GM19035 (cell line): ENCODE measurements around the gene ATXN7L1.
A peak's percentile ranks its signal among the peaks of the same experiment; 100 is the strongest.
"Not testable (repeated sequence)": the region's sequence is repeated elsewhere in the genome, so short reads cannot be mapped to it uniquely, and the experiment has no call there.

Experiments
- ATAC-seq: cut with Tn5 transposase; IDR thresholded peaks from one replicate; pipeline ENCODE4 v1.9.1; 2021; ENCODE audit not compliant: unreplicated experiment

The ATXN7L1 gene

GRCh38 chr7:105710720-105711119 is 165.7 kb downstream of the ATXN7L1 start:
- ATAC-seq, result not testable (repeated sequence)

- ATAC-seq, result no peak
These were observed 167.7 kb downstream of the ATXN7L1 start for GRCh38 chr7:105708763-105709080.

DNA sequence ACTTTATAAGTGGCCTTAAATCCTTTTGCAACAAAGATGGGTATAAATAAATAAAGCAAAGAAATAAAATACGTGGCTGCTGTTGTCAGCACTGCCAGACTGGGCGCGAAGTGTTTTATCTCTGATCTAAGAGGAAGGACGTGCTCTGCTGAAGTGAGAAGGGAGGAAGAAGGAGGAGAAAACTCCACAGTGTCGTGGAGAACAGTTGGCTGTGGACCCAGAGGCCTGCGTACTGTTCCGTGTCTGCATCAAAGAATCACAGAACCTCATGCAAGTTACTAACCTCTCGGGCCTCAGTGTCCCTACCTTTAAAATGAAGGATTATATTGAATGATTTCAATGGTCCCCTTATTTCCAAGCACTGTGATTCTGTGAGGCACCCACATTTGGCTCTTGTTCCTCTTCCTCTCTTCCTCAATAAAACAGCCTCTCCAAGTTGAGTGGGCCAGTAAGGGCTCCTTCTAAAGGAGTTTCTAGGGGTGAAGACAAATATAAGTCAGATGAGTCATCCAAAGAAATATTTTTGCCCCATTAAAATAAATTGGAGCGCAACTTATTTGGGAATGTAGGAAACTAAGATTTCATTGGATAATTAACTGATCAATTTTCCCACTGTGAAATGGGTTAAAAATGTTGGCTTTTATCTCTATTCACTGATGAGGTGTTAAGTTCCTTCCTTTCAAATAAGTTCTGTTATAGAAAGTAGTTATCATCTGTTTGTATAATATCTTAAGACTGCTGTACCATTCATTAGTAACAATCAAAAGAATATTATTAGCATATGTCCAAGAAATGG is 168.2 kb downstream of the ATXN7L1 start:
- no peak for ATAC-seq

GRCh38 chr7:105707381-105707780 is 169.0 kb downstream of the ATXN7L1 start:
- no peak for ATAC-seq

GRCh38 chr7:105705427-105705826 is 171.0 kb downstream of the ATXN7L1 start:
- no peak for ATAC-seq

- no peak for ATAC-seq
These were observed 173.0 kb downstream of the ATXN7L1 start for GRCh38 chr7:105703207-105703930.

DNA sequence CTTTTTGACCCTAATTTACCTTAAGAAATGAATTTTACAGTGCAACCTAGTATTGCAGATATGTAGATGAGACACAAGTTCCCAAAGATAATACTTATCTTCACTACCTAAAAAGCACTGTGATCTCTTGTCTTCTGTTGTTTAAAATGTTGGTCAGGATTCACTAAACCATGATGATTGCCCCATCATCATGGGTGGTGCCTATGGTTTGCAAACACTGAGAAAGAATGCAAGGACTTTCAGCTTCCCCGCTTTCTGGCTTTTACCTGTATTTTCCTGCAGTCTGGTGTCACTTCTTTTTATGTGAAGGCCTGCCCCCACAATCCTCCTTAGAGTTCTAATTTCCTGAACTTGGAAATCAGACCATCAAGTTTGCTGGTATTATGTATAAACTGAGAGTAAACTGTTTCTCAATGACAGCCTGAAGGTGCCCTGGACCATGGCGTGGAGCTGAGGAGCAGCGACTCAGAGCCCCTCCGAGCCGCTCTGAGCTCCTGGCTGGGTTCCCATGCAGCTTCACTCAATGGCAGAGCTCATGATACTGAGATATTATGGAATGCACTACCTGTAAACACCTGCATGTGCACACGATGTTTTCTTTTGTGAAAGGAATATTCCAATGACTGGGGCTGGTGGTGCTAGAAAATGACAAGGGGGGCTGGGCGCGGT is 176.7 kb downstream of the ATXN7L1 start:
- no peak for ATAC-seq

DNA sequence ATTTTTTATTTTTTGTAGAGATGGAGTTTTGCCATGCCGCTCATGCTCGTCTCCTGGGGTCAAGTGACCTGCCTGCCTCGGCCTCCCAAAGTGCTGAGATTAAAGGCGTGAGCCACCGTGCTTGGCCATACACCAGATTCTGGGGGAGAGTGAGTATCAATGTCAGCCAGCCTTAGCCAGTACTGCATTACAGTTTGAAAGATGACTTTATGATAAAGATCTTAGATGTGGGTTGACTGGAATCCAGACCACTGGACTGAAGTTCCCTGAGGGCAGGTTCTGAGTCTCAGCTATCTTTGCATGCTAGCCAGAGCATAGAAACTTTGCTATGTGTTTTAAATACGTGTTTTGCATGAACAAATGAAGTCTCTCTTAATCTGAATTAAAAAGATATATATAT is 177.9 kb downstream of the ATXN7L1 start:
- ATAC-seq, result no peak

GRCh38 chr7:105697753-105698152 is 178.6 kb downstream of the ATXN7L1 start:
- ATAC-seq, result no peak

- not testable (repeated sequence) for ATAC-seq
These were observed 179.2 kb downstream of the ATXN7L1 start for GRCh38 chr7:105697169-105697568.

DNA sequence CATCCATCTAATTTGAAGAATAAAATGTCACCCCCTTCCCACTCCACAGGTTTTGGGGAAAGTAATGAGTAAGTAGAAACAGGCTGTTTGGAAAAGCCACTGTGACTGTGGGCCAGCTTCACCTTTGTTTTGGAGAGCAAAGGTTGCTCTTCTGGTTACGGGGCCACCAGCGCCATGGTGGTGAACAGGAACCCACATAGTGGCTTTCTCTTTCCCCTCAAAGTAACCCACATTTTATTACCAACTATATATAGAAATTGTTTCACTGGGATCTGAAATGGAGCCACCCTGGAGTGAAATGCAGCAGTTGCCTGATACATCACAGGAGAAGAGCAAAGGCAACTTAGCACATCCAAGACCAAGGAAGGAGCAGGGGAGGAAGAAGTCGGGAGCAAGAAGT is 182.8 kb downstream of the ATXN7L1 start:
- no peak for ATAC-seq

DNA sequence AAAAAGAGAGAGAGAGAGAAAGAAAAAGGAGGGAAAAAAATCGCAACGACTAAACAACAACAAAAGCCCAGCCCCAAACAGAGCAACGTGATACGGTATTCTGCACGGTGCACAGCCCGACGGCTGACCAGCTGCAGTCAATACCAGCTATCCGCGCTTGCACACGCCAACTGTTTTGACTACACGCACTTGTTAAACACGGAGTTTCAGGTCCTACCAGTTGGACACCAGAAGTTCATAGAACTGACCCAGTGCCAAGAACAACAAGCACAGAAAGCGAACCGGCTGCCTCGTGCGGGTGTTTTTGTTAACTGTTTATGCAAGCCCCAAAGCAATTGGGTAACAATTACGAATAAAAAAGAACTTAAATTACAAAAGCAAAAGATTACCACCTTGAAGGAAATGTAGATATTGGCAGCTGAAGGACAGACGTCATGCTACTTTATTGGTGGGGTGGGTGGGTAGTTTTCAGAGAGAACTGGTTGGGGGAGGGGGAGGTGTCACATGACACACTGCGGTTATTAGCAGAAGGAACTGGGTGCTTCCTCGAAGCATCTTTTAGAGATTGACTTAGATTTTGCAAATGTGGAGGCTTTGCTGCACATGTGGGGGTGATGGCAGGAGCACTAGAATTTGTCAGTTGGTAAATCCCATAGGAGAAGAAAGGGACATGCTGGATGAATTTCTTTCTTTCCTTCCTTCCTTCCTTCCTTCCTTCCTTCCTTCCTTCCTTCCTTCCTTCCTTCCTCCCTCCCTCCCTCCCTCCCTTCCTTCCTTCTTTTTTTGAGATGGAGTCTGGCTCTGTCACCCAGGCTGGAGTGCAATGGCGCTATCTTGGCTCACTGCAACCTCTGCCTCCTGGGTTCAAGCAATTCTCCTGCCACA is 184.5 kb downstream of the ATXN7L1 start:
- peak; percentile 66 for ATAC-seq

- peak; percentile 55 for ATAC-seq
These were observed 185.2 kb downstream of the ATXN7L1 start for GRCh38 chr7:105691082-105691679.

GRCh38 chr7:105690325-105690945 is 186.0 kb downstream of the ATXN7L1 start:
- ATAC-seq, result no peak

DNA sequence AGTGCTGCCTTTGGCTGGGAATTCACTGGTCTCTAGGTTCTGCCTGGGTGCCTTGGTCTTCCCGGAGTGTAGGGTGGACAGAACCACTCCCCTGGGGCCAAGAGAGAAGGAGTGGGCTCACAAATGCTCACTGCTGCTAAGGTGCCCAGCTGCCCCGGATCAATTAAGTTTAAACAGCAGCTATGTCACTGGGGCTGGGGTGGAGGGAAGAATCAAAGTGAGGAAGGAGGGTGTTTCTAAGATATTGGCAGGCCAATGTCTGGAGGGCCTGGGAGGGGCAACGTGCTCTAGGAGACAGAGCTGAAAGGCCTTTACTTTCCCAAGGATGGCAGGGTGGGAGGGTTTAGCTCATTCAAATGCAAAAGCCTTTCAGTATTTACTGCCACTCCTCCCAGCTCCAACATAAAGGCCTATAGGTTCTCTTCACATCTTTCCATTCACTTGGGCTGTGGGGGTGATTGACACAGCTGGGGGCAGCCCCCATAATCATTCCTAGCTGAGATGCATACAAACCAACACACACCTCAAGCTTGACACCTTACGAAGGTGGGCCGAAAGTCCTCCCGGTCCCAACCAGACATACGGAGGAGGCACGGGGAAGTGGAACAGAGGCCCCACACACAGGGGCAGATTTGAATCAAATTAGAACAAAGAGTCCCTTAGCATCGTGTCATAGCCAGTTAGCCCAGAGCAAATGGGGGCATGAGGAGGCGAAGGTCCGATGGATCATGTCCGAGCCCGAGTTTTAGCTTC is 187.2 kb downstream of the ATXN7L1 start:
- no peak for ATAC-seq

DNA sequence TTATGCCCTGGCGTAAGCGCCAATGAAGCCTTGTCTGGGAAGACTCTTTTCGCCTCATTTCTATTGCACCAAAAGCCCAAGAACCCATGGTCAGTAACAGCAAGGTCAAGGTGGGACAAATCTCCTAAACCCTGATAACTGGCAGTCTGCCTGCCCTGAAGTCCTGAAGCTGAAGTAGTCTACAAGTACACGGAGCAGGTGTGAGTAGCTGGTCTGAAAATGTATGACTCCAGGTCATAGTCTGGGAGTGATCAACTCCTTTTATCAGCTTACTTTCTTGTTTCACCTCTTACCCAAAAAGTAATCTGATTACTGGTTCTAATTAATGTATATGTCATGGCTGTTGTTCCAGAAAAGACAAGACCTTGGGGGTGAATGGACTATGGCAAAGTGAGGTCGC is 187.8 kb downstream of the ATXN7L1 start:
- ATAC-seq, result no peak

- ATAC-seq, result no peak
These were observed 191.2 kb downstream of the ATXN7L1 start for GRCh38 chr7:105685161-105685560.

DNA sequence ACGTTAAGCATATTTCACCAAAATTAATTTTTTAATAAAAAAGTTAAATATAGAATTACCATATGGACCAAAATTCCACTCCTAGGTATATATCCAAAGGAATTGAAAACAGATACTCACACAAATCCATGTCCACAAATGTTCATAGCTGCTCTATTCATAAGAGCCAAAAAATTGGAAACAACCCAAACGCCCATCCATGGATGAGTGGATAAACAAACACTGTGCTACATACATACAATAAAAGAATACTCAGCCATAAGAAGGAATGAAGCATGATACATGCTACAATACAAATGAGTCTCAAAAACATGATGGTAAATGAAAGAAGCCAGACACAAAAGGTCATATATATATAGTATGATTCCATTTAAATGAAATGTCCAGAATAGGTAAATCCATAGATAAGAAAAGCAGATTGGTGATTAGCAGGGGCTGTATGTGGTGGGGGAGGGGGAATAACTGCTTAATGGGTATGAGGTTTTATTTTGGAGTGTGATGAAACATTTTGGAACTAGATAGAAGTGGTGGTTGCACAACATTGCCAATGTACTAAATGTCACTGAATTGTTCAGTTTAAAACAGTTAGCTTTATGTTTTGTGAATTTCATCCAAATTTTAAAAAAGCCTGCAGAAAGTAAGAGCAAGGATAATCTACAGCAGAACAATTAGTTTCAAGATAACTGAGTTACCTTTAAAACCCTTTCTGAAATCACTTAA is 193.9 kb downstream of the ATXN7L1 start:
- no peak for ATAC-seq
